Measurements from ENCODE around the gene MFAP3L.

DNA sequence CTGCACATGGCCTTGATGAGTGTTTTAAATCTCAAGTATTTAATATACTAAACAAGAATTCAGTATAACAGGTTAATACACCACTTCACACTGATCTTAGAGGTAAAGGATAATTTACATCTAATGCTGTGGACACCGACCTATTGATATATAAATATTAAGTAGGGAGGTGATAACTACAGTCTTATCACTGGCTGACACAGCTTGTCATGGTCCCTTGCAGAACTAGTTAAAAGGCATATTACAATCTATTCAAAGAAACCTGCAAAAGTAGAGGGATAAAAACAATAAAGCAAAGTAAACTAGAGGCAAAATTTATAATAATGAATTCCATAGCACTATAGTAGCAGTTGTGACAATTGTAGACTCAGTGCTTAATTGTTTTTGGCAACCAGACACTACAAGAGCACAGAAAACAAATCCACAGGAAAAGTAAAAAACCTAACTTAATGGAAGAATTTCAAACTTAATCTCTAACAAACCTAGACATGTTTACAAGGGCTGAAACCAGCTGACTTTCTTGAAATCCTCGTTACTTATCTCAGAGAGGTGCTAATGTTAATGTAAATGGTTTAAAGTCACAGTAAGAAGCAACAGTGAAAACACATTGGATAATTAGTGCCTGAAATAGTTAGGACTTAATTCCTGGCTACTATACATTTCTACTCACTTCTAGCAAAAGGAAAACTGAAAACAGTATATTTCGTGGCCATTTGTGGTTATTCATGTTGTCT lies 25.0 kb downstream of the MFAP3L start:
- TF ChIP-seq POLR2A (IDR thresholded peaks at IDR 0.05) (no peak), CTCF (IDR thresholded peaks at IDR 0.05 in 4 of 5, conservative IDR thresholded peaks at IDR 0.05 in 1 of 5) (no peak)

Data from gastrocnemius medialis (tissue), 4 donors.